SK-N-SH (cell line): ENCODE measurements around the gene BCAS3. TPM values are rescaled to one million over a fixed set of nuclear protein-coding genes. Genes with fewer than 3 reads are reported as not detected.

Experiments used
- CTCF ChIA-PET: fragments of 300-600, 350-600 bp; formaldehyde crosslinking; extraction: SDS; loops from one replicate; lab custom pipeline; 2021; lab: Yijun Ruan, JAX
- POLR2A ChIA-PET: fragments of 350-600 bp; sonication (Branson Sonifier 250); formaldehyde crosslinking; extraction: SDS; loops from one replicate; lab custom pipeline; 2020; ENCODE audit warnings: antibody characterized with exemption, inconsistent platforms; lab: Yijun Ruan, JAX
- DNase-seq: peaks from one replicate; pipeline ENCODE4 v3.0.0; 2012
- H2AFZ ChIP-seq: fragments of 200-600 bp; sonication (generic); 2 replicates; pipeline ENCODE4 v1.8.1; 2016; ENCODE audit warnings: antibody characterized with exemption, mild to moderate bottlenecking, low read depth
- H3F3A ChIP-seq: fragments of 200-600 bp; sonication (generic); replicated peaks from 2 replicates; pipeline ENCODE3; 2016; ENCODE audit warnings: antibody characterized with exemption, mild to moderate bottlenecking; ENCODE audit not compliant: insufficient read depth
- H3K27ac ChIP-seq, 2 experiments: fragments of 200-500 bp in 1 of 2; fragments of 200-600 bp in 1 of 2; sonication (Bioruptor generic) in 1 of 2; sonication (generic), shearing (Covaris generic) in 1 of 2; 2 replicates each; pipeline versions ENCODE4 v1.5.1 to v1.6.1; 2014 to 2016; ENCODE audit warnings: low read depth in 2 of 2, inconsistent platforms in 1 of 2, low read length in 1 of 2, mild to moderate bottlenecking in 1 of 2, mixed read lengths in 1 of 2
- H3K27me3 ChIP-seq: fragments of 200-600 bp; sonication (generic), shearing (Covaris generic); 2 replicates; pipeline ENCODE4 v1.6.1; 2016; ENCODE audit warnings: mixed run types; ENCODE audit not compliant: insufficient read depth
- H3K36me3 ChIP-seq, 2 experiments: fragments of 200-500 bp in 1 of 2; fragments of 200-600 bp in 1 of 2; sonication (Bioruptor generic) in 1 of 2; sonication (generic) in 1 of 2; replicated peaks in 1 of 2; 2 replicates each; pipeline versions ENCODE3 to v1.5.1; 2014 to 2016; ENCODE audit warnings: low read length in 1 of 2, mild to moderate bottlenecking in 1 of 2; ENCODE audit not compliant: insufficient read depth in 2 of 2, control insufficient read depth in 1 of 2
- H3K4me1 ChIP-seq, 2 experiments: fragments of 200-500 bp in 1 of 2; fragments of 200-600 bp in 1 of 2; sonication (Bioruptor generic) in 1 of 2; sonication (generic), shearing (Covaris generic) in 1 of 2; 2 replicates each; pipeline versions ENCODE4 v1.5.1 to v1.6.1; 2014 to 2016; ENCODE audit warnings: low read depth in 1 of 2, low read length in 1 of 2, mixed run types in 1 of 2; ENCODE audit not compliant: insufficient read depth in 2 of 2, control insufficient read depth in 1 of 2
- H3K4me2 ChIP-seq: fragments of 200-600 bp; sonication (generic), shearing (Covaris generic); 2 replicates; pipeline ENCODE4 v1.6.1; 2017; ENCODE audit warnings: mixed run types
- H3K4me3 ChIP-seq, 2 experiments: fragments of 200-500 bp in 1 of 2; fragments of 200-600 bp in 1 of 2; sonication (Bioruptor generic) in 1 of 2; sonication (generic), shearing (Covaris generic) in 1 of 2; 2 replicates each; pipeline versions ENCODE4 v1.5.1 to v1.8.1; 2014 to 2016; ENCODE audit warnings: low read depth in 2 of 2, inconsistent platforms in 1 of 2, low read length in 1 of 2, mild to moderate bottlenecking in 1 of 2, mixed read lengths in 1 of 2, moderate library complexity in 1 of 2
- H3K79me2 ChIP-seq: fragments of 200-600 bp; sonication (generic); 2 replicates; pipeline ENCODE4 v1.8.1; 2017; ENCODE audit warnings: mild to moderate bottlenecking; ENCODE audit not compliant: insufficient read depth
- H3K9ac ChIP-seq: fragments of 200-600 bp; sonication (generic); 2 replicates; pipeline ENCODE4 v1.6.1; 2017; ENCODE audit warnings: mixed run types
- H3K9me2 ChIP-seq: fragments of 200-600 bp; sonication (generic); 2 replicates; pipeline ENCODE4 v1.6.1; 2017; ENCODE audit warnings: mixed run types
- H3K9me3 ChIP-seq: fragments of 200-600 bp; sonication (generic); 2 replicates; pipeline ENCODE4 v1.6.1; 2017; ENCODE audit warnings: mixed run types, mild to moderate bottlenecking, moderate library complexity
- H4K20me1 ChIP-seq: fragments of 200-600 bp; sonication (generic); 2 replicates; pipeline ENCODE4 v1.6.1; 2017; ENCODE audit warnings: mild to moderate bottlenecking, mixed run types; ENCODE audit not compliant: insufficient read depth
- ELF1 ChIP-seq: IDR thresholded peaks from 2 replicates; pipeline ENCODE4 v1.4.0; 2012
- EZH2phosphoT487 ChIP-seq: fragments of 200-600 bp; sonication (generic); IDR thresholded peaks from 2 replicates; pipeline ENCODE4 v1.6.1; 2017; ENCODE audit warnings: low read depth, mixed run types, mild to moderate bottlenecking, antibody characterized with exemption, moderate library complexity, borderline replicate concordance
- GABPA ChIP-seq: IDR thresholded peaks from 2 replicates; pipeline ENCODE4 v1.4.0; 2012; ENCODE audit warnings: low read depth, mild to moderate bottlenecking
- GATA2 ChIP-seq: sonication (generic); formaldehyde crosslinking; IDR thresholded peaks from 2 replicates; pipeline ENCODE4 v1.5.0; 2020; ENCODE audit warnings: mild to moderate bottlenecking, missing genetic modification reagents
- MXI1 ChIP-seq: IDR thresholded peaks from 2 replicates; pipeline ENCODE4 v1.6.1; 2012; ENCODE audit warnings: mild to moderate bottlenecking, low read depth, low read length, improper control_type of control experiment
- NFIC ChIP-seq: IDR thresholded peaks from 2 replicates; pipeline ENCODE4 v1.4.0; 2012; ENCODE audit warnings: borderline replicate concordance
- RCOR1 ChIP-seq: fragments of 150-350 bp; IDR thresholded peaks from 2 replicates; pipeline ENCODE4 v1.6.1; 2017; ENCODE audit warnings: antibody characterized with exemption, low read length
- RFX5 ChIP-seq: IDR thresholded peaks from 2 replicates; pipeline ENCODE4 v1.6.1; 2012; ENCODE audit warnings: mild to moderate bottlenecking, improper control_type of control experiment, low read length
- RXRA ChIP-seq: IDR thresholded peaks from 2 replicates; pipeline ENCODE4 v1.4.0; 2012; ENCODE audit warnings: low read depth, mild to moderate bottlenecking, borderline replicate concordance
- SMC3 ChIP-seq: IDR thresholded peaks from 2 replicates; pipeline ENCODE4 v1.6.1; 2012; ENCODE audit warnings: low read depth, low read length, improper control_type of control experiment
- TAF1 ChIP-seq: IDR thresholded peaks from 2 replicates; pipeline ENCODE4 v1.6.1; 2012; ENCODE audit warnings: low read depth, mild to moderate bottlenecking, low read length, moderate library complexity, borderline replicate concordance
- TCF12 ChIP-seq: IDR thresholded peaks from 2 replicates; pipeline ENCODE4 v1.4.0; 2012
- YY1 ChIP-seq: IDR thresholded peaks from 2 replicates; pipeline ENCODE4 v1.4.0; 2012; ENCODE audit warnings: low read depth, mild to moderate bottlenecking
- WGBS: methylation state at CpG from one replicate; pipeline ENCODE4 v1.1.6; 2017; ENCODE audit warnings: low lambda C conversion rate; 5-methylcytosine and 5-hydroxymethylcytosine counted together
- polyA plus RNA-seq, 3 experiments: library from polyadenylated mRNA; depleted of rRNA; stranded (reverse); fragments of >200 nt; gene quantifications; 2 replicates each; pipeline ENCODE4 v1.2.3, GENCODE V29; 2012
- TF ChIP-seq, protein P1 (sequence below): fragments of 200-600 bp; sonication (generic); IDR thresholded peaks from 2 replicates; pipeline ENCODE4 v1.6.1; 2017; ENCODE audit warnings: antibody characterized with exemption, mild to moderate bottlenecking, moderate library complexity
- TF ChIP-seq, protein P2 (sequence below): IDR thresholded peaks from 2 replicates; pipeline ENCODE4 v1.6.1; 2012; ENCODE audit warnings: mild to moderate bottlenecking, low read depth, low read length, moderate library complexity
- TF ChIP-seq, protein P3 (sequence below): IDR thresholded peaks from 2 replicates; pipeline ENCODE4 v1.4.0; 2012; ENCODE audit warnings: low read depth

The BCAS3 gene
- polyA plus RNA-seq, 1 of the 3 experiments (the other 2 are of a cell fraction): 5.9 TPM

DNA sequence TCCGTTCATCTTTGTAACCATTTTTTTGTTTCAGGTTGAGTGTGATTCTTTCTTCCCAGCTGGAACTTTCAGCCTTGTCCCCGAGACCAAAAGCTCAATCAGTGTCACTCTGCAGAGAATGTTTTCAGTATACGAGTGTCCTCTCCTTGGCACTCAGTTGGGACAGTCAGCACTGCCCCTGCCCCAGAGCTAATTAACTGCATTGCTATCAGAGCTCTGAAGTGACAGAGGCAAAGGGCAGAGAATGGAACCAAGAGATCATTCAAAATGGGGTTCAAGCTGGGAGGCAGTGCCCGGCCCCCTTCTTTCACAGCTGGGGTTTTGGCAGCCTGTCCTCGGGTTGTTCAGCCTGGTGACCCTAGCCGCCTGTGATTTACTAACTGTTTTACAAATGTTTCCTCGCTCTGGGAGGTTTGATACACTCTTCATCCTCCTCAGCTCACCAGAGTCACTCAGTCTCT lies 526.0 kb downstream of the BCAS3 start:
- Histone ChIP-seq H3K4me2 (no peak overlapping the region), H2AFZ (no peak overlapping the region)
- WGBS: 95% methylated on average over 7 of the region's 7 CpGs

More for the DNA sequence above, 526.0 kb downstream of the BCAS3 start:
- Histone ChIP-seq H3K4me3 (no peak overlapping the region), H3F3A (peaks cover 24% of the 10 kb centered on the region), H4K20me1 (no peaks in the 10 kb centered on the region), H3K36me3 (no peaks in the 10 kb centered on the region), H3K9me3 (no peaks in the 10 kb centered on the region), H3K79me2 (no peaks in the 10 kb centered on the region), H3K4me1 (peaks cover 18 to 26% of the 10 kb centered on the region in 2 experiments; a peak in 3 of 4 replicates), H3K9me2 (no peaks in the 10 kb centered on the region), H3K9ac (no peak overlapping the region), H3K27me3 (no peaks in the 10 kb centered on the region), H3K27ac (no peak overlapping the region)
- ChIA-PET POLR2A (no interaction called here), CTCF (interaction anchor here (0.9 to 1.3 kb wide), 4 partner anchors 12 to 42 kb away, joined by 3 to 6 read pairs (median 4); no protein-coding TSS in a partner anchor)
- no peak for DNase-seq
- TF ChIP-seq RCOR1 (no peak), MXI1 (no peak), EZH2phosphoT487 (no peak), ELF1 (no peak), TAF1 (no peak), RXRA (no peak), YY1 (no peak), NFIC (no peak), GATA2 (CRISPR knock-in tag) (no peak), RFX5 (no peak), GABPA (no peak), TCF12 (no peak), SMC3 (no peak)
- TF ChIP-seq, protein P1, sequence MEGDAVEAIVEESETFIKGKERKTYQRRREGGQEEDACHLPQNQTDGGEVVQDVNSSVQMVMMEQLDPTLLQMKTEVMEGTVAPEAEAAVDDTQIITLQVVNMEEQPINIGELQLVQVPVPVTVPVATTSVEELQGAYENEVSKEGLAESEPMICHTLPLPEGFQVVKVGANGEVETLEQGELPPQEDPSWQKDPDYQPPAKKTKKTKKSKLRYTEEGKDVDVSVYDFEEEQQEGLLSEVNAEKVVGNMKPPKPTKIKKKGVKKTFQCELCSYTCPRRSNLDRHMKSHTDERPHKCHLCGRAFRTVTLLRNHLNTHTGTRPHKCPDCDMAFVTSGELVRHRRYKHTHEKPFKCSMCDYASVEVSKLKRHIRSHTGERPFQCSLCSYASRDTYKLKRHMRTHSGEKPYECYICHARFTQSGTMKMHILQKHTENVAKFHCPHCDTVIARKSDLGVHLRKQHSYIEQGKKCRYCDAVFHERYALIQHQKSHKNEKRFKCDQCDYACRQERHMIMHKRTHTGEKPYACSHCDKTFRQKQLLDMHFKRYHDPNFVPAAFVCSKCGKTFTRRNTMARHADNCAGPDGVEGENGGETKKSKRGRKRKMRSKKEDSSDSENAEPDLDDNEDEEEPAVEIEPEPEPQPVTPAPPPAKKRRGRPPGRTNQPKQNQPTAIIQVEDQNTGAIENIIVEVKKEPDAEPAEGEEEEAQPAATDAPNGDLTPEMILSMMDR: no peak
- TF ChIP-seq, protein P2, sequence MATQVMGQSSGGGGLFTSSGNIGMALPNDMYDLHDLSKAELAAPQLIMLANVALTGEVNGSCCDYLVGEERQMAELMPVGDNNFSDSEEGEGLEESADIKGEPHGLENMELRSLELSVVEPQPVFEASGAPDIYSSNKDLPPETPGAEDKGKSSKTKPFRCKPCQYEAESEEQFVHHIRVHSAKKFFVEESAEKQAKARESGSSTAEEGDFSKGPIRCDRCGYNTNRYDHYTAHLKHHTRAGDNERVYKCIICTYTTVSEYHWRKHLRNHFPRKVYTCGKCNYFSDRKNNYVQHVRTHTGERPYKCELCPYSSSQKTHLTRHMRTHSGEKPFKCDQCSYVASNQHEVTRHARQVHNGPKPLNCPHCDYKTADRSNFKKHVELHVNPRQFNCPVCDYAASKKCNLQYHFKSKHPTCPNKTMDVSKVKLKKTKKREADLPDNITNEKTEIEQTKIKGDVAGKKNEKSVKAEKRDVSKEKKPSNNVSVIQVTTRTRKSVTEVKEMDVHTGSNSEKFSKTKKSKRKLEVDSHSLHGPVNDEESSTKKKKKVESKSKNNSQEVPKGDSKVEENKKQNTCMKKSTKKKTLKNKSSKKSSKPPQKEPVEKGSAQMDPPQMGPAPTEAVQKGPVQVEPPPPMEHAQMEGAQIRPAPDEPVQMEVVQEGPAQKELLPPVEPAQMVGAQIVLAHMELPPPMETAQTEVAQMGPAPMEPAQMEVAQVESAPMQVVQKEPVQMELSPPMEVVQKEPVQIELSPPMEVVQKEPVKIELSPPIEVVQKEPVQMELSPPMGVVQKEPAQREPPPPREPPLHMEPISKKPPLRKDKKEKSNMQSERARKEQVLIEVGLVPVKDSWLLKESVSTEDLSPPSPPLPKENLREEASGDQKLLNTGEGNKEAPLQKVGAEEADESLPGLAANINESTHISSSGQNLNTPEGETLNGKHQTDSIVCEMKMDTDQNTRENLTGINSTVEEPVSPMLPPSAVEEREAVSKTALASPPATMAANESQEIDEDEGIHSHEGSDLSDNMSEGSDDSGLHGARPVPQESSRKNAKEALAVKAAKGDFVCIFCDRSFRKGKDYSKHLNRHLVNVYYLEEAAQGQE: no peak
- TF ChIP-seq, protein P3, sequence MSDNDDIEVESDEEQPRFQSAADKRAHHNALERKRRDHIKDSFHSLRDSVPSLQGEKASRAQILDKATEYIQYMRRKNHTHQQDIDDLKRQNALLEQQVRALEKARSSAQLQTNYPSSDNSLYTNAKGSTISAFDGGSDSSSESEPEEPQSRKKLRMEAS: no peak
